ENCODE measurements around the gene BAX. TPM values are rescaled to one million over a fixed set of nuclear protein-coding genes. Genes with fewer than 3 reads are reported as not detected.
A peak's percentile ranks its signal among the peaks of the same experiment; 100 is the strongest.

The BAX gene
- total and polyA plus RNA-seq, 9 of the 15 experiments (the other 6 are each of a cell fraction or from before 2014, with no cell fraction given): 3.2 to 95.4 (median 44.5) TPM

- TF ChIP-seq TFAP4 (CRISPR knock-in tag; IDR thresholded peaks at IDR 0.05; ENCODE audit: borderline replicate concordance) (peak; percentile 46; the same call in 1 of the 2 replicates), ZEB2 (IDR thresholded peaks at IDR 0.05) (peak; percentile 66), EGR1 (conservative IDR thresholded peaks at IDR 0.05) (peak; percentile 92), CCNT2 (IDR thresholded peaks at IDR 0.05; ENCODE audit: borderline replicate concordance, extremely low read depth, insufficient read length, low read depth, low read length) (peak; percentile 54), MGA (IDR thresholded peaks at IDR 0.05) (peak; percentile 60), STAT6 (CRISPR knock-in tag; IDR thresholded peaks at IDR 0.05) (0 out of 2 replicates have a peak, but pooled peaks have one; percentile 58), ZNF395 (CRISPR knock-in tag; IDR thresholded peaks at IDR 0.05) (peak; percentile 69; the same call in 1 of the 2 replicates), HDAC3 (IDR thresholded peaks at IDR 0.05; ENCODE audit: borderline replicate concordance, partially characterized antibody) (peak; percentile 79), KAT2B (IDR thresholded peaks at IDR 0.05; ENCODE audit: low read depth, low read length) (no peak)
Measured at GRCh38 chr19:48933382-48933932, 21.2 kb upstream of the BAX start, which contains the start of gene DHDH (continued).
